22Rv1 (cell line): ENCODE results near the gene KIF1A.

Source experiments
- H3K27ac ChIP-seq: fragments of 450-650 bp; 2 replicates; pipeline ENCODE4 v1.5.1; 2017
- CTCF ChIP-seq: fragments of 450-650 bp; IDR thresholded peaks from 2 replicates; pipeline ENCODE4 v1.5.1; 2017; ENCODE audit warnings: mild to moderate bottlenecking
- ZFX ChIP-seq: fragments of 450-650 bp; IDR thresholded peaks from 2 replicates; pipeline ENCODE4 v1.6.1; 2017; ENCODE audit warnings: antibody characterized with exemption, borderline replicate concordance

KIF1A gene

DNA sequence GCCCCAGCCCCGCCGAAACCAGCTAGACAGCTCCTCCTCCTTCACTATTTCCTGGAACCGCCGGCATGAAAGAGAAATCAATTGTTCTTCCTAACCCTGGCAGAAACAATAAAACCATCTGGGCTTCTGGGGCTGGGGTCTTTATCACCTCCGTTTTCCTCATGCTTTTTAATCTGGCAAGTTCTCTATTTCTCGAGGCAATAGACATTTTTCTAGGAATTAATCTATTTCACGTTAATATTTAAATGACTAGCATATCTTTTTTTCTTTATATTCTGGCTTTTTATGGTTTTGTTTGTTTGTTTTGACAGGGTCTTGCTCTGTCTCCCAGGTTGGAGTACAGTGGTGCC is 1.4 kb upstream of the KIF1A start:
- no peak for TF ChIP-seq ZFX
- no peak for TF ChIP-seq CTCF
- H3K27ac ChIP-seq: no peak overlapping the region

GRCh38 chr2:240820607-240821428 is 799 bp upstream of the KIF1A start:
- H3K27ac ChIP-seq: no peak overlapping the region
- TF ChIP-seq ZFX: no peak
- peak; percentile 15; the same call in 1 of the 2 replicates for TF ChIP-seq CTCF

DNA sequence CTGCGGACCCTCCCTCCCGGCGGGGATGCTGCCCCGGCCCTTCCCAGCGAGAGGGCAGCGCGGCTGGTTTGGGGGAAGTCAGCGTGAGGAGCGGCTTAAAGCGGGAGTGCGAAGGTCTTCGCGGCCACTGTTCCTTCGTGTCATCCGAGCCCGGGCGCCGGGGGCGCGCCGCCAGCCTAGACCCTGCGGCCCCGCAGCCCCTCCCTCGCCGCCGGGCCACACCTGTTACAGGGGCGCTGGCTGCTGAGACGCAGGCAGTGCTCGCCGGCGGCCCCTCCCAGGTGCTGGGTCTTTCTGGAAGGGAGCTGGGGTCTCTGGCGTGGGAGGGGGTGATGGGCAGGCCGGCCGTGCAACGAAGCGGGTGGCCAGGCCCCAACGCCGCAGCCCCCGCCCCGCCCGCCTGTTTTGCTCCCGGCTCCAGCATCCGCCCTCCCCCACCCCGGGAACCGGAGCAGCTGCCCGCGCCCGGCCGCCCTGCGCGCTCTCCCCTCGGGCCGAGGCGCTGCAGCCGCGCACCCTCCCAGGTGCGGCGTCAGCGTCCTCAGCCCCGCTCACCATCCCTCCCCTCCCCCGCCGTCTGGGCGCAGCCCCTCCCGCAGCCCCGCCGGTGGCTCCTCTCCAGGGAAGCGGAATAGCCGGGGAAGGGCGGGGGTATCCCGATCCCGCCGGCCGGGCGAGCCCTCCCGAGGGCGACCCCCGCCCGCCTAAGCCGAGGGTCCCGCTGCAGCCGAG is 727 bp downstream of the KIF1A start:
- H3K27ac ChIP-seq: peak overlapping the region; percentile 32; the same call in 1 of the 2 replicates
- TF ChIP-seq ZFX (no peak), CTCF (no peak)

GRCh38 chr2:240818293-240819125 is 1.5 kb downstream of the KIF1A start:
- TF ChIP-seq CTCF (no peak), ZFX (no peak)
- H3K27ac ChIP-seq: no peak overlapping the region

DNA sequence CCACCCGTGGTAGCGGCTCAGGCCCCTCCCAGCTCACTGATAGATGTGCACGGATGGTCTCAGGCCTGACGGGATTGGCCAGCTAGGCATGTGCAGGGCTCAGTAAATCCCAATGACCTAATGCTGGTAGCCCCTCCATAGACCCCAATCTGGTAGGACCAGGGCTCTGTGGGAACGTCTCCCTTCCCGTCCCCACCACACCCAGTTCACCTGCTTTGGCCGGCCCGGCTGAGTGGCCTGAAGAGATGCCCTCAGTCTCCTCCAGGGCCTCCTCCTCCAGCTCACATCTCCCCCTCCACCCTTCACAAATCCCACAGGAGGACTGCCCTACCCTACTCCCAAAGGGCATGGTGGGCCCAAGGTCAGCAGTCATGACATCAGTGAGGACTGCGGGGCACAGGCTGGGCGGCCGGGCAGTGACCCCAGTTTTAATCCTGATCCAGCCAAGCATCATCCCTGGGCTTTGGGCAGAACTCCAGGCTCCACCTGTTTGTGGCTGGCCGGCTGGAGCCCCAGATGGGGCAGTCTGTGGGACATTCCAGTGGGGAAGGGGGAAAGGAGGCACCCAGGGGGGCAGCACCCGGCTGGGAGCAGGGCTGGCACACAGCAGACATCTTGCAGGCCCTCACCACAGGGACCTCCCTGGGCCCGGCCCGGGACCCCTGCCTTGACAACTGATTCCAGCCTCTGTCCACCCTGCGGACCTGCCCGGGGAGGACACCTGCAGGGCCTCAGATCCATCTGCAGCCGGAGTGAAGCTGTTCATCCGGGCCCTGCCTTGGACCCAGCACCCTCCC is 2.3 kb downstream of the KIF1A start:
- no peak for TF ChIP-seq CTCF
- no peak for TF ChIP-seq ZFX
- no peak overlapping the region for H3K27ac ChIP-seq

DNA sequence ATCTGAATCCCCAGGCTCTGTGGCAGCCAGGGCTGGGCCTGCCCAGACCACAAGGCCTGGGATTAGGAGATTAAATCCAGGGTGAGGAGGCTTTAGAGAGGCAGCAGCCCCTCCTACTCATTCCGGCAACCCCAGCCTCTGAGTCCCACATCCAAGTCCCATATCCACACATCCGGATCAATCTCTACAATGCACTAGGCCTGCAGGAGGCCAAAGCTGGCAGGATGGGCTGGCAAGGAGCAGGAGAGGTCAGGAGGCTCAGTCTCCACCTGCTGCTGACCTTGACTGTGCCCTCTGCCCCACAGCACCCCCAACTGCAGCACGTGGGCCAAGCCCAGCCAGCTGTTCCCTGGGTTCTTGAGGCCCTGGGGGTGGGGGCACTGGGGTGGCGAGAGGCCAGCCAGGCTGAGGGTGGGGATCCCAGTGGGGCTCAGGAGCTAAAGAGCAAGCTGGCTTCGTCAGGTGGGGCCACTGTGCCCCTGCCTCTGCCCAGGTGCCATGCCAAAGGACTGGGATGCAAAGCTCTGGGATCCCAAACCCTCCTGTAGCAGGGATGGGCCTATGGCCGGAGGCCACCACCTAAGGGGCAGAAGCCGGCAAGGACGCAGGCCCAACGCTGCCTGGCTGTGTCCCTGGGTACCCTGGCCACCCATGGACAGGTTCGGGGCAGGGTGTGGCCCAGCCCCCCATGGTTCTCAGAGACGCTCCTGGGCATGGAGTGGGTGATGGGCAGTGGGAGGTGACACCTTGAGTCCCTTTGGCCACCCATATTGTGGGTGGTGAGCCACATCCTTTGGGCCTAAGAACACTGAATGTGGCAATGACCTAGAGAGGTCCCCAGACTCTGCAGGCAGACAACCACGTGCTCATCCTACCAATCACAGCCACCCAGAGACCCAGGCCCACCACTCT is 3.2 kb downstream of the KIF1A start:
- no peak overlapping the region for H3K27ac ChIP-seq
- no peak for TF ChIP-seq ZFX
- no peak for TF ChIP-seq CTCF
